Neural cell (in vitro differentiated cells): Measurements from ENCODE around the gene PCP4.

ENCODE experiments used
- EP300 ChIP-seq: fragments of 450-650 bp; conservative IDR thresholded peaks from 2 replicates; pipeline ENCODE4 v1.6.1; 2014; ENCODE audit warnings: antibody characterized with exemption, mild to moderate bottlenecking, moderate library complexity; ENCODE audit not compliant: poor library complexity, severe bottlenecking
- EZH2 ChIP-seq: fragments of 200-600, 300-800 bp; shearing (Covaris generic), sonication (generic); IDR thresholded peaks from 2 replicates; pipeline ENCODE4 v1.6.1; 2014; ENCODE audit warnings: antibody characterized with exemption, low read length, borderline replicate concordance, mild to moderate bottlenecking; ENCODE audit not compliant: insufficient read depth, poor library complexity, severe bottlenecking
- MXI1 ChIP-seq: fragments of 450-650 bp; conservative IDR thresholded peaks from 2 replicates; pipeline ENCODE4 v1.6.1; 2014; ENCODE audit warnings: antibody characterized with exemption, mild to moderate bottlenecking; ENCODE audit not compliant: poor library complexity, severe bottlenecking
- RAD21 ChIP-seq: fragments of 450-650 bp; conservative IDR thresholded peaks from 2 replicates; pipeline ENCODE4 v1.6.1; 2014; ENCODE audit warnings: antibody characterized with exemption, mild to moderate bottlenecking, moderate library complexity
- TAF1 ChIP-seq: IDR thresholded peaks from 2 replicates; pipeline ENCODE4 v1.6.1; 2012; ENCODE audit warnings: low read depth
- TF ChIP-seq, protein P1 (sequence below): fragments of 450-650 bp; IDR thresholded peaks from 2 replicates; pipeline ENCODE4 v1.5.1; 2014; ENCODE audit warnings: antibody characterized with exemption, mild to moderate bottlenecking, moderate library complexity; ENCODE audit not compliant: poor library complexity, severe bottlenecking

DNA sequence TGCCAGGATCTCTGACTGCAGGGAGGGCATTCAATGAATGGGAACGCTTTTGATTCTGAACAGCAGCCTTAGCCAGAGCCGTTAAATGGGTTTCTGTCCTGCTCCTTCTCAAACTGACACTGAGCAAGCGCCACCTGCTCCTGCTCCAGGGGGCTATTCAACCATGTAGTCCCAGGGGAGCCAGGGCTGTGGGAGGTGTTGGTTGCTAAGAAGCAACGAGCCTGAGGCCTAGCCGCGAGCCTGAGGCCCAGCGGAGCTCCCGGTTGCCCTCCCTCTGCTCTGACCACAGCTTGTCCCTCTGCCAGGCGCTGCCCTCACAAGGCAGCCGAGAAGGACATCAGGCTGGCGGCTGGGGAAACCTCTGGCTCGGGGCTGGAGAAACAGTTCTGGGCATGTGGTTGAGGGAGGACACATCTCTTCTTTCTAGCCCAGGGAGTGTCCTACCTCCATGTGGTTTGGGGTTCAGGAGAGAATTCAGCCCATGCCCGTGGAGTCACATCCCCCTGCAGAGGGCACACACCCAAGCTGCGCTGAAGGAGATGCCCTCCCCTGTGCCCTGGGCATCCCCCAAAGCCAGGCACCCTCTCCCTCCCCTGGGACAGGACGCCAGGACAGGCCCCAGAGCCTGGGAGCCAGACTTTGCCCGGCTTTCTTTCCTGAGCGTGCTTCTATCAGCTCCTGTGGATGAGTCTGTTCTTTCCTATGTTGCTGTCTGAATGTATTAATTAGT lies 18.0 kb downstream of the PCP4 start:
- no peak for TF ChIP-seq EZH2
- TF ChIP-seq, protein P1, sequence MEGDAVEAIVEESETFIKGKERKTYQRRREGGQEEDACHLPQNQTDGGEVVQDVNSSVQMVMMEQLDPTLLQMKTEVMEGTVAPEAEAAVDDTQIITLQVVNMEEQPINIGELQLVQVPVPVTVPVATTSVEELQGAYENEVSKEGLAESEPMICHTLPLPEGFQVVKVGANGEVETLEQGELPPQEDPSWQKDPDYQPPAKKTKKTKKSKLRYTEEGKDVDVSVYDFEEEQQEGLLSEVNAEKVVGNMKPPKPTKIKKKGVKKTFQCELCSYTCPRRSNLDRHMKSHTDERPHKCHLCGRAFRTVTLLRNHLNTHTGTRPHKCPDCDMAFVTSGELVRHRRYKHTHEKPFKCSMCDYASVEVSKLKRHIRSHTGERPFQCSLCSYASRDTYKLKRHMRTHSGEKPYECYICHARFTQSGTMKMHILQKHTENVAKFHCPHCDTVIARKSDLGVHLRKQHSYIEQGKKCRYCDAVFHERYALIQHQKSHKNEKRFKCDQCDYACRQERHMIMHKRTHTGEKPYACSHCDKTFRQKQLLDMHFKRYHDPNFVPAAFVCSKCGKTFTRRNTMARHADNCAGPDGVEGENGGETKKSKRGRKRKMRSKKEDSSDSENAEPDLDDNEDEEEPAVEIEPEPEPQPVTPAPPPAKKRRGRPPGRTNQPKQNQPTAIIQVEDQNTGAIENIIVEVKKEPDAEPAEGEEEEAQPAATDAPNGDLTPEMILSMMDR, result no peak
- TF ChIP-seq EP300, result no peak
- no peak for TF ChIP-seq TAF1
- no peak for TF ChIP-seq RAD21
- TF ChIP-seq MXI1, result no peak
